ENCODE data around the gene YBX3.

The YBX3 gene

DNA sequence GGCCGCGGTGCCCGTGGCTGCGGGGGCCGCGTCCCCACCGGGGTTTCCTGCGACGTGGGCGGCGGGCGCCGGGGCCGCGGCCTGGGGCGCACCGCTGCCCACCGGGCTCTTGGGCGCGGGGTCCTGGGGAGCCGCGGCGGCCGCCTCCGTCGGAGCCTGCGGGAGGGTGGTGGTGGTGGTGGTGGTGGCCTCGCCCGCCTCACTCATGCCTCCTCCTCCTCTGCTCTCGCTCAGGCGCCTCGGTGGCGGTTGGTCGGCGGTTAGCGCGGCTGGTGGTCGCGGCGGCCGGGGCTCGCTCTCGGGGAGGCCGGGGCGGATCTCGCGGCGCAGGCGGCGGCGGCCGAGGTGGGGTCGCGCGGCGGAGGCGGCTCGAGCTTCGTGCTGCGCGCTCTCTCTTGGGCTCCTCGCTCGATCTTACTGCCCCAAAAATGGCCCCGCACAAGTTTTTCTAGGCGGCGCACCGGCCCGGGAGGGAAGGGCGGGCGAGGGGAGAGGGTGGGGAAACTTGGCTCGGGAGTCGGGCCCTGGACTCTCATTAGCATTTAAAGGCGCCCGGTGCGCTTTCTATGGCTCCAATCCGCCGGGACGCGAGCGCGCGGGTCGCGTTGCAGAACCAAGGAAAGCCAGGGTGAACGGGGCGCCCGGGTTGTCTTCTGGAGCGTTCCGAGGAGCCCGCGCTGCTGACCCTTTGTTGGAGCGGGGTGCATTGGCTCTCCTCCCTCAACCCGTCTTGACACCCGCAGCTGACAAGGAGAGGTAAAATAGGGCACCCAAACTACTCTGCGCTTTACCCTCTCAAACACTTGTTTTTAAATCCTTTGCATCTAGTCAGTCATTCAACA, at the start of gene YBX3:
TSS of gene YBX3 (minus strand) at position 419 of the 842 bp plus-strand sequence. CDS start at position 207, 212 bp downstream.
- H3K4me3 ChIP-seq (ENCODE audit: low read length): peak within 1 kb of the TSS; percentile 88
- peak; percentile 81 for DNase-seq (ENCODE audit: low read depth)
- TF ChIP-seq, protein P1, sequence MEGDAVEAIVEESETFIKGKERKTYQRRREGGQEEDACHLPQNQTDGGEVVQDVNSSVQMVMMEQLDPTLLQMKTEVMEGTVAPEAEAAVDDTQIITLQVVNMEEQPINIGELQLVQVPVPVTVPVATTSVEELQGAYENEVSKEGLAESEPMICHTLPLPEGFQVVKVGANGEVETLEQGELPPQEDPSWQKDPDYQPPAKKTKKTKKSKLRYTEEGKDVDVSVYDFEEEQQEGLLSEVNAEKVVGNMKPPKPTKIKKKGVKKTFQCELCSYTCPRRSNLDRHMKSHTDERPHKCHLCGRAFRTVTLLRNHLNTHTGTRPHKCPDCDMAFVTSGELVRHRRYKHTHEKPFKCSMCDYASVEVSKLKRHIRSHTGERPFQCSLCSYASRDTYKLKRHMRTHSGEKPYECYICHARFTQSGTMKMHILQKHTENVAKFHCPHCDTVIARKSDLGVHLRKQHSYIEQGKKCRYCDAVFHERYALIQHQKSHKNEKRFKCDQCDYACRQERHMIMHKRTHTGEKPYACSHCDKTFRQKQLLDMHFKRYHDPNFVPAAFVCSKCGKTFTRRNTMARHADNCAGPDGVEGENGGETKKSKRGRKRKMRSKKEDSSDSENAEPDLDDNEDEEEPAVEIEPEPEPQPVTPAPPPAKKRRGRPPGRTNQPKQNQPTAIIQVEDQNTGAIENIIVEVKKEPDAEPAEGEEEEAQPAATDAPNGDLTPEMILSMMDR (conservative IDR thresholded peaks at IDR 0.05; ENCODE audit: low read length): no peak

DNA sequence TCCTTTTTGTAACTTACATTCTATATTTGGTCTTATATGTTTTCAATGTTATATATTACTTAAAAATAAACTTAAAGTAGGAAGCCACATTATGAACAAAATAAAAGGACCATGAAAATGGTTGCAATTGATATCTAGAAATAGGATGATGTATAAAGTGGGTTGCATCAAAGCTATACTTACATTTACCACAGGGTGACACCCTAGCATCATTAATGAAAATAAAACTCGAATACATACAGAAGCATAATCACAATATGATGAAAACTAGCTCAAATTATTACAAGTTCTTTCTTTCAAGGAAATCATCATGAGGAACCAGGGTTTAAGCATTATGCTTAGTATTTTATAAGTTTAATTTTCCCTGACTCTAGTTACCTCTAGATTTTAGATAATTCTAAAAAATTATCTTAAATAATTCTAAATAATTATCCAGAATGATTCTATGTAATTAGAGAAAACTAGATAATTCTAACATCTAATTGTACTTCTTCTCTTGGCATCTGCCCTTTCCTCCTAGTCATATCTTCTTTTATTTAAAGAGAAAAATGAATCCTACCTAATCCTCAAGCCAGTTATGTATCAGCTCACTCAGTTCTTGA, 48.1 kb upstream of the YBX3 start:
- no peak overlapping the region for H3K4me3 ChIP-seq (ENCODE audit: low read length)
- peak; percentile 39 for DNase-seq (ENCODE audit: low read depth)
- TF ChIP-seq, protein P1 (conservative IDR thresholded peaks at IDR 0.05; ENCODE audit: low read length): peak; percentile 76

DNA sequence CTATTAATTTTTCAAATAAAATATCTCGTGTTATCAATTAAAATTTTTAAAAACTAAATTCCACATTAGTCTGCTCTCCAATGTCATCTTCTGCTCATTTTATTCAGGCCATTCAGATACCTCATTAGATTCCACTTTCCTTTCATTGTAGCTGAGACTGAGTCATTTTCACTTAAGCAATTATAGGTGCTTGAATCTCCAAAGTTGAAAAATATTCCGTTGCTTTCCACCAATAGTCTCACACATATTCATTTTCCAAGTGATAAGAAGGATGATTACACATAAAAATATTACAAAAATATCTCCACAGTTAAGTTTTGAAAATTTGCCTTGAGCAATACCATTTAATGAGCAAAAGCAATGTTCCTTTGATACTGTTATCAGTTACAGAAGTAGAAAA, 36.5 kb upstream of the YBX3 start:
- TF ChIP-seq, protein P1 (conservative IDR thresholded peaks at IDR 0.05; ENCODE audit: low read length): no peak
- no peak for DNase-seq (ENCODE audit: low read depth)
- H3K4me3 ChIP-seq (ENCODE audit: low read length): no peak overlapping the region

DNA sequence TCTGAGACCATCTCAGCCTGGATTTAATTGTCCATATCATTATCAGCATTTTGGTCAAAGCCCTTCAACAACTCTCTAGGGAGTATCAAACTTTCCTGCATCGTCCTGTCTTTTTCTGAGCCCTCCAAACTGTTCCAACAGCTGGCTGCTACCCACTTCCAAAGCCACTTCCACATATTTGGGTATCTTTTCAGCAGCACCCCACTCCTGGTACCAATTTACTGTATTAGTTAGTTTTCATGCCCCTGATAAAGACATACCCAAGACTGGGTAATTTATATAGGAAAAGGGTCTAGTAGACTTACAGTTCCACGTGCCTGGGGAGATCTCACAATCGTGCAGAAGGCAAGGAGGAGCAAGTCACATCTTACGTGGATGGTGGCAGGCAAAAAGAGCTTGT, 33.1 kb upstream of the YBX3 start:
- no peak overlapping the region for H3K4me3 ChIP-seq (ENCODE audit: low read length)
- TF ChIP-seq, protein P1 (conservative IDR thresholded peaks at IDR 0.05; ENCODE audit: low read length): no peak
- no peak for DNase-seq (ENCODE audit: low read depth)

DNA sequence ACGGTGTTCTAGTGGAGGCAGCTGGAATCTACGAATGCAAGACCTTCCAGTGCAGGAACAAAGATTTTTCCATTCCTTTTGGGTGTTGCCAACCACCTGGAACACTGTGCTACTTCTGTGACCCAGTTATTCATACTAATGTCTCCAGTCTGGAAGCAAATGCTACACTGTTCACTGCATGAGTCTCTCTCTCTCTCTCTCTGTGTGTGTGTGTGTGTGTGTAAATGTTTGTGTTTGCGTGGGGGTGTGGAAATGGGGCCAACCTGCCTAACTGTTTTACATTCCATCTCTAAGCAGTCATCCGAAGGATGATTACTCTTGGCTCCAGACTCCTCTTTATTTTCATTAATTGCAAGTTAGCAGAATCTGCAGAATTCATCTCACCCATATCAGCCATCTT, 29.9 kb upstream of the YBX3 start:
- no peak overlapping the region for H3K4me3 ChIP-seq (ENCODE audit: low read length)
- TF ChIP-seq, protein P1 (conservative IDR thresholded peaks at IDR 0.05; ENCODE audit: low read length): no peak
- DNase-seq (ENCODE audit: low read depth): peak; percentile 63

DNA sequence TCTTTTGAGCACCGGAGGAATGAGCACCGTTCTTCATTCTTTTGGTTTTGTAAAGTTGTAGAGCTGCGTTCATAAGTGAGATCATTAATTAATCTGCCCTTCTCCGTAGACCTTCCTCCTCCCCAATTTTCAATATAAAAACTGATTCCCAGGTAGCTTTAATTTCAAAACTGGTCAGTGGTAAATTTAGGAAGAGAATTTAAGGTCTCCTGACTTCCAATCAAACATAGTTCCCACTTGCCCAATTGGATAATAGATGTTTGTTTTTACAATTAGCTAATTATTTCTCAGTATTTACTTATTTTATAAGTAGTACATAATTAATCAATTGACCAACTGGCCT, 27.2 kb upstream of the YBX3 start:
- TF ChIP-seq, protein P1 (conservative IDR thresholded peaks at IDR 0.05; ENCODE audit: low read length): no peak
- DNase-seq (ENCODE audit: low read depth): no peak
- no peak overlapping the region for H3K4me3 ChIP-seq (ENCODE audit: low read length)
